HEK293 (cell line): ENCODE data around the gene EYS.

Source experiments
- SP7 ChIP-seq: fragments of 450-650 bp; formaldehyde crosslinking; IDR thresholded peaks from 2 replicates; pipeline ENCODE4 v1.5.1; 2016; ENCODE audit warnings: missing biosample characterization, missing genetic modification characterization
- ZNF23 ChIP-seq: fragments of 450-650 bp; formaldehyde crosslinking; IDR thresholded peaks from 2 replicates; pipeline ENCODE4 v1.5.1; 2016; ENCODE audit warnings: missing biosample characterization, missing genetic modification characterization, borderline replicate concordance
- ZNF37A ChIP-seq: fragments of 450-650 bp; IDR thresholded peaks from 2 replicates; pipeline ENCODE4 v1.5.1; 2018; ENCODE audit warnings: missing biosample characterization, missing genetic modification characterization
- ZNF747 ChIP-seq: fragments of 450-650 bp; formaldehyde crosslinking; IDR thresholded peaks from 2 replicates; pipeline ENCODE4 v1.5.1; 2016; ENCODE audit warnings: missing biosample characterization, missing genetic modification characterization
- ZNF792 ChIP-seq: fragments of 450-650 bp; formaldehyde crosslinking; IDR thresholded peaks from 2 replicates; pipeline ENCODE4 v1.5.1; 2016; ENCODE audit warnings: missing biosample characterization, missing genetic modification characterization
- TF ChIP-seq, protein P1 (sequence below): fragments of 450-650 bp; formaldehyde crosslinking; IDR thresholded peaks from 2 replicates; pipeline ENCODE4 v1.5.1; 2016; ENCODE audit warnings: missing biosample characterization, missing genetic modification characterization
- TF ChIP-seq, protein P2 (sequence below): fragments of 450-650 bp; formaldehyde crosslinking; IDR thresholded peaks from 2 replicates; pipeline ENCODE4 v1.5.1; 2016; ENCODE audit warnings: missing biosample characterization, missing genetic modification characterization, low read depth
- TF ChIP-seq, protein P3 (sequence below): fragments of 450-650 bp; formaldehyde crosslinking; IDR thresholded peaks from 2 replicates; pipeline ENCODE4; 2016; ENCODE audit warnings: missing biosample characterization, missing genetic modification characterization

DNA sequence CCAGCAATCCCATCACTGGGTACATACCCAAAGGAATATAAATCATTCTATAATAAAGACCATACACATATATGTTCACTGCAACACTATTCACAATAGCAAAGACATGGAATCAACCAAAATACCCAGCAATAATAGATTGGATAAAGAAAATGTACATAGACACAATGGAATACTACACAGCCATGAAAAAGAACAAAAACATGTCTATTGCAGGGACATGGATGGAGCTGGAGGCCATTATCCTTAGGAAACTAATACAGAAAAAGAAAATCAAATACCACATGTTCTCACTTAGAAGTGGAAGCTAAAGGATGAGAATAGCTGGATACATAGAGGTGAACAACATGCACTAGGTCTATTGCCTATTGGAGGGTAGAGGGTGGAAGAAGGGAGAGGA lies 1396.8 kb downstream of the EYS start:
- TF ChIP-seq, protein P1, sequence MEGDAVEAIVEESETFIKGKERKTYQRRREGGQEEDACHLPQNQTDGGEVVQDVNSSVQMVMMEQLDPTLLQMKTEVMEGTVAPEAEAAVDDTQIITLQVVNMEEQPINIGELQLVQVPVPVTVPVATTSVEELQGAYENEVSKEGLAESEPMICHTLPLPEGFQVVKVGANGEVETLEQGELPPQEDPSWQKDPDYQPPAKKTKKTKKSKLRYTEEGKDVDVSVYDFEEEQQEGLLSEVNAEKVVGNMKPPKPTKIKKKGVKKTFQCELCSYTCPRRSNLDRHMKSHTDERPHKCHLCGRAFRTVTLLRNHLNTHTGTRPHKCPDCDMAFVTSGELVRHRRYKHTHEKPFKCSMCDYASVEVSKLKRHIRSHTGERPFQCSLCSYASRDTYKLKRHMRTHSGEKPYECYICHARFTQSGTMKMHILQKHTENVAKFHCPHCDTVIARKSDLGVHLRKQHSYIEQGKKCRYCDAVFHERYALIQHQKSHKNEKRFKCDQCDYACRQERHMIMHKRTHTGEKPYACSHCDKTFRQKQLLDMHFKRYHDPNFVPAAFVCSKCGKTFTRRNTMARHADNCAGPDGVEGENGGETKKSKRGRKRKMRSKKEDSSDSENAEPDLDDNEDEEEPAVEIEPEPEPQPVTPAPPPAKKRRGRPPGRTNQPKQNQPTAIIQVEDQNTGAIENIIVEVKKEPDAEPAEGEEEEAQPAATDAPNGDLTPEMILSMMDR (tag by site-specific recombination), result no peak
- no peak for TF ChIP-seq SP7 (tag by site-specific recombination)
- TF ChIP-seq ZNF792, result no peak
- TF ChIP-seq, protein P2, sequence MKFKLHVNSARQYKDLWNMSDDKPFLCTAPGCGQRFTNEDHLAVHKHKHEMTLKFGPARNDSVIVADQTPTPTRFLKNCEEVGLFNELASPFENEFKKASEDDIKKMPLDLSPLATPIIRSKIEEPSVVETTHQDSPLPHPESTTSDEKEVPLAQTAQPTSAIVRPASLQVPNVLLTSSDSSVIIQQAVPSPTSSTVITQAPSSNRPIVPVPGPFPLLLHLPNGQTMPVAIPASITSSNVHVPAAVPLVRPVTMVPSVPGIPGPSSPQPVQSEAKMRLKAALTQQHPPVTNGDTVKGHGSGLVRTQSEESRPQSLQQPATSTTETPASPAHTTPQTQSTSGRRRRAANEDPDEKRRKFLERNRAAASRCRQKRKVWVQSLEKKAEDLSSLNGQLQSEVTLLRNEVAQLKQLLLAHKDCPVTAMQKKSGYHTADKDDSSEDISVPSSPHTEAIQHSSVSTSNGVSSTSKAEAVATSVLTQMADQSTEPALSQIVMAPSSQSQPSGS (tag by site-specific recombination), result no peak
- TF ChIP-seq, protein P3, sequence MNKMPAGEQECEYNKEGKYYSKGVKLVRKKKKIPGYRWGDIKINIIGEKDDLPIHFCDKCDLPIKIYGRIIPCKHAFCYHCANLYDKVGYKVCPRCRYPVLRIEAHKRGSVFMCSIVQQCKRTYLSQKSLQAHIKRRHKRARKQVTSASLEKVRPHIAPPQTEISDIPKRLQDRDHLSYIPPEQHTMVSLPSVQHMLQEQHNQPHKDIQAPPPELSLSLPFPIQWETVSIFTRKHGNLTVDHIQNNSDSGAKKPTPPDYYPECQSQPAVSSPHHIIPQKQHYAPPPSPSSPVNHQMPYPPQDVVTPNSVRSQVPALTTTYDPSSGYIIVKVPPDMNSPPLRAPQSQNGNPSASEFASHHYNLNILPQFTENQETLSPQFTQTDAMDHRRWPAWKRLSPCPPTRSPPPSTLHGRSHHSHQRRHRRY (tag by site-specific recombination), result no peak
- no peak for TF ChIP-seq ZNF37A (tag by site-specific recombination)
- TF ChIP-seq ZNF747, result no peak
- no peak for TF ChIP-seq ZNF23 (tag by site-specific recombination)
